ENCODE results near the gene DSTN.
"Not testable (repeated sequence)": the region's sequence is repeated elsewhere in the genome, so short reads cannot be mapped to it uniquely, and the experiment has no call there.

Gene DSTN

GRCh38 chr20:17653835-17654648, 84.2 kb downstream of the DSTN start:
- DNase-seq, result no peak

GRCh38 chr20:17654649-17655285, 84.9 kb downstream of the DSTN start:
- DNase-seq, result no peak

GRCh38 chr20:17655286-17655651, 85.4 kb downstream of the DSTN start:
- DNase-seq, result no peak

- DNase-seq, result no peak
These were observed 86.1 kb downstream of the DSTN start for GRCh38 chr20:17655865-17656479.

GRCh38 chr20:17657079-17657825, 87.4 kb downstream of the DSTN start:
- no peak for DNase-seq

- DNase-seq, result no peak
These were observed 88.2 kb downstream of the DSTN start for GRCh38 chr20:17657898-17658647.

GRCh38 chr20:17658648-17658993, 88.7 kb downstream of the DSTN start:
- no peak for DNase-seq

- not testable (repeated sequence) for DNase-seq
These were observed 89.5 kb downstream of the DSTN start for GRCh38 chr20:17659344-17659743.

Data from activated CD4-positive, alpha-beta T cell treated with anti-CD3 and anti-CD28 coated beads, Interleukin-2, amount 50 U/mL, for 48 hours (primary cell).